K562 (cell line): Measurements from ENCODE around the gene VAMP8. TPM values are rescaled to one million over a fixed set of nuclear protein-coding genes. Genes with fewer than 3 reads are reported as not detected.

ENCODE experiments used
- ARHGAP35 ChIP-seq: fragments of 450-650 bp; IDR thresholded peaks from 2 replicates; pipeline ENCODE4 v1.6.1; 2018; ENCODE audit not compliant: partially characterized antibody
- CBFA2T2 ChIP-seq: fragments of 450-650 bp; conservative IDR thresholded peaks from 2 replicates; pipeline ENCODE4 v1.6.1; 2017; ENCODE audit warnings: mild to moderate bottlenecking
- GABPB1 ChIP-seq: sonication (generic); formaldehyde crosslinking; IDR thresholded peaks from 2 replicates; pipeline ENCODE4 v1.8.0; 2022; ENCODE audit warnings: mild to moderate bottlenecking, missing genetic modification reagents
- MGA ChIP-seq: fragments of 450-650 bp; IDR thresholded peaks from 2 replicates; pipeline ENCODE4 v1.6.1; 2016; ENCODE audit warnings: mild to moderate bottlenecking, moderate library complexity
- NEUROD1 ChIP-seq: fragments of 150-350 bp; IDR thresholded peaks from 2 replicates; pipeline ENCODE4 v1.6.1; 2014; ENCODE audit warnings: borderline replicate concordance, low read length, low read depth; ENCODE audit not compliant: partially characterized antibody
- SAFB2 ChIP-seq: fragments of 200-400 bp; formaldehyde crosslinking; IDR thresholded peaks from 2 replicates; pipeline ENCODE4 v1.6.1; 2018; ENCODE audit warnings: borderline replicate concordance, low read length, low read depth, moderate library complexity; ENCODE audit not compliant: severe bottlenecking
- SLC30A9 ChIP-seq: fragments of 250-450 bp; sonication (Bioruptor Pico); IDR thresholded peaks from 2 replicates; pipeline ENCODE4 v1.8.0; 2022; ENCODE audit warnings: mild to moderate bottlenecking, moderate library complexity
- TAF9B ChIP-seq: fragments of 450-650 bp; IDR thresholded peaks from 2 replicates; pipeline ENCODE4 v1.6.1; 2018; ENCODE audit warnings: mild to moderate bottlenecking; ENCODE audit not compliant: partially characterized antibody
- ZBTB26 ChIP-seq: fragments of 450-650 bp; formaldehyde crosslinking; IDR thresholded peaks from 2 replicates; pipeline ENCODE4 v1.4.0; 2022; ENCODE audit warnings: missing genetic modification characterization
- ZBTB5 ChIP-seq: fragments of 450-650 bp; IDR thresholded peaks from 2 replicates; pipeline ENCODE4 v1.6.1; 2017; ENCODE audit warnings: antibody characterized with exemption
- ZNF175 ChIP-seq: fragments of 200-800 bp; sonication (Bioruptor generic); IDR thresholded peaks from 2 replicates; pipeline ENCODE4 v1.6.1; 2016; ENCODE audit warnings: low read depth, mild to moderate bottlenecking, missing genetic modification characterization, missing compliant biosample characterization
- ZNF217 ChIP-seq: sonication (generic); formaldehyde crosslinking; IDR thresholded peaks from 2 replicates; pipeline ENCODE4 v1.8.0; 2022; ENCODE audit warnings: mild to moderate bottlenecking, missing genetic modification reagents
- polyA plus RNA-seq, 8 experiments: library from polyadenylated mRNA; depleted of rRNA in 4 of 8; stranded (reverse) in 5 of 8; unstranded in 3 of 8; fragments of >200 nt; fragmentation: Nextera tagmentation in 2 of 8; fragmentation: Illumina TruSeq in 1 of 8; extraction: Ambion mirVana in 2 of 8; extraction: Trizol in 1 of 8; gene quantifications; 2 replicates each; pipeline versions ENCODE4 v1.2.1 to v1.2.3, GENCODE V29; 2011 to 2014; ENCODE audit warnings: inconsistent platforms in 1 of 8, missing spikeins in 1 of 8
- total RNA-seq, 7 experiments: library from RNA; depleted of rRNA in 6 of 7; stranded (reverse); fragments of >200 nt in 6 of 7; fragmentation: Illumina TruSeq in 2 of 7; extraction: Trizol in 2 of 7; gene quantifications; 2 replicates each; pipeline versions ENCODE4 v1.2.1 to v1.2.3, GENCODE V29; 2011 to 2021; ENCODE audit warnings: low replicate concordance in 1 of 7

Gene VAMP8
- total and polyA plus RNA-seq, 9 of the 15 experiments (the other 6 are each of a cell fraction or from before 2014, with no cell fraction given), result 107 to 571 (median 248) TPM

- TF ChIP-seq MGA, result no peak
- peak; percentile 69 for TF ChIP-seq TAF9B
- TF ChIP-seq ZBTB26 (CRISPR knock-in tag), result peak; percentile 67; the same call in 1 of the 2 replicates
- no peak for TF ChIP-seq ARHGAP35
- no peak; the same call in 1 of the 2 replicates for TF ChIP-seq ZNF175 (CRISPR knock-in tag)
- TF ChIP-seq NEUROD1, result peak; percentile 86
- peak; percentile 52 for TF ChIP-seq GABPB1 (CRISPR knock-in tag)
- no peak for TF ChIP-seq SAFB2
- no peak for TF ChIP-seq SLC30A9 (CRISPR knock-in tag)
- TF ChIP-seq CBFA2T2, result peak; percentile 48; the same call in 1 of the 2 replicates
- TF ChIP-seq ZBTB5, result no peak
- TF ChIP-seq ZNF217 (CRISPR knock-in tag), result no peak
These were observed 18.1 kb downstream of the VAMP8 start, which contains the start of gene RNF181 (continued) for GRCh38 chr2:85595301-85596025.
